ENCODE measurements around the gene LPP.

Gene LPP

DNA sequence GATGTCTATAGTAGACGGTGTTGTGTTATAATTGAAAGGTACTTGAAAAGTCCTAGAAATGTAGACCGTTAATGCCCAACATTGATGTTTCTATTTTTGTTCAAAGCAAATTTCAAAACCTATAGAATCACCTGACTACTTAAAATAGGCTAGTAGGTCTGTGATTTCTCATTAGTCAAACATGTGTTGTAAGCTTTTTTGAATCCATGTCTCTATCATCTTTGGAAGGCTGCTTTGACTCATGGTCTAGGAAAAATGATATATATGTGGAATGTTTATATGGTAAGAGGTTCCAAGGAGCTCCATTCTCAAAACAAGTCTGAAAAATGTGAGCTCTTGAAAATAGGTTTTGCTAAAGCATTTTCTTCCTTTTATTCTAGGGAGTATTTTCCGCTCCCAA lies 375.3 kb downstream of the LPP start:
- DNase-seq = no peak

DNA sequence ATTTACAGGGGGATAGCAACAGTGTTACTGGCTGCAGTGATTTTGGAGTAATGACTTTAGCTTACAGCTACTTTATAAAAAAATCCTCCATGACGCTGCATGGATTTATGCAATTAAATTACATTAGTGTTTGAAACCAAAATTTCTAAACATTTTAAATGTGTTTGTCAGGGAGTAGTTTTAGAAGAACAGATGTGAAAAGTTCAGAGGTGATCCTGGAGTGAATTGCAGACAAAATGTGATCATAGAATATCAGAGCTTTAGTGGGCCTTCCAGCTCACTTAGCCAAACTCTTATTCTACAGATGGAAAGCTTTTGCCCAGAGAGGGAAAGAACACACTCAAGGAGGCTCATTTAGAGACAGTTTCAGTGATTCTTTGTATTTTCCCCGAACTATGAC lies 376.3 kb downstream of the LPP start:
- DNase-seq = no peak

DNA sequence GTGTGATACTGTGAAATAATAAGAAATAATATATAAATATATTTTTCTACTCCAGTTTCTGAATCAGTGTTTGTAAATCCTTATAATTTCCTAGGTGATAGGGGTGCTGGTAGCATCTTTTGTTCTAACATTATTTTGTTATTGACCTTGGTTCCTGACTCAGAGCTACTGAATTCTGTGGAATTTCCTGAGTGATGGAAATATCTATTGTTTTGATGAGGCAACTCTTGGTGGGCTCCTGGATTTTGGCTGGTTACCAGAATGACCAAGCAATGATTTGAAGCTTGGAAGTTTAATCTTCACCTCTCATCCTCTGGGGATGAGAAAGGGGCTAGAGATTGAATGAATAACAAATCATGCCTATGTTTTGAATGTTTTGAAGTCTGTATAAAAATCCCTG lies 377.3 kb downstream of the LPP start:
- DNase-seq = no peak

- DNase-seq = no peak
Measured at GRCh38 chr3:188533172-188533571, 379.2 kb downstream of the LPP start.

- DNase-seq = no peak
Measured at GRCh38 chr3:188533612-188534357, 379.8 kb downstream of the LPP start.

GRCh38 chr3:188534633-188535032 lies 380.7 kb downstream of the LPP start:
- DNase-seq = no peak

DNA sequence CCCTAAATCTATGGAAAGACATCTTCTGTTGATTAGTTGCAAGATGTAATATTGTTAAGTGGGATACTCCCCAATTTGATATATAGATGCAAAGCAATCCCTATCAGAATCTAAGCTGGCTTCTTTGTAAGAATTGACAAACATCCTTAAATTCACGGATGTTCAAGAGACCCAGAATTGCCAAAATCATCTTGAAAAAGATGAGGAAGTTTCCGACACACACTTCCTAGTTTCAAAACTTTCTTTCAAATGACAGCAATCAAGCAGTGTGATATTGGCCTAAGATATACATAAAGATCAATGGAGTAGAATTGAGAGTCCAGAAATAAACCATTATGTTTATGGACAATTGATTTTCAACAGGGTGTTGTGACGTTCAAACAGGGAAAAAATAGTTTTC lies 383.6 kb downstream of the LPP start:
- DNase-seq = no peak

GRCh38 chr3:188539037-188539436 lies 385.1 kb downstream of the LPP start:
- no peak for DNase-seq

DNA sequence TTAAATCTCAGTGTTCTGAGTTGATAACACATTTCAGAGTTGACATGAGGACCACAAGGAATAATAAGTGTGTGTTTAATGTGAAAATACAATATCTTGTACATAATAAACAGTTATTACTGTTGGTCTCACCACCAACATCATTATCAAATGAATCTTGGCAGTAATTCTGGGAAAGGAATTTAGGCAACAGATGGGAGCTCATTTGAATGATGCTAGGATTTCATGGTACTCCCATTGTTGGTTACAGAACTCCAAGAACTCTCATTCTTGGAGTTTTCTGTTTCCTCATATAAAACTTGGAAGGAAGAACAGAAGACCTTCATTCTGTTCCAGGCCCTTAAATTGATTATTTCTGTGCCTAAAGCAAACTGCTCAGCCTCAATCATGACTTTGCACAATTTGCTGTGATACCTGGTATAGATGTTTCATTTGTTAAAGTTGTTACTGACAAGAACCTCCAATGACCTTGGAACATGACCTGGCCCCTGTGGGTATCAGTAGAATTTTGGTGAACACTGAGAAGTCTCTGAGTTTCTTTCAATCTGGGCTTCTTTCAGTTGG lies 385.8 kb downstream of the LPP start:
- no peak for DNase-seq

GRCh38 chr3:188542196-188542595 lies 388.2 kb downstream of the LPP start:
- no peak for DNase-seq

DNA sequence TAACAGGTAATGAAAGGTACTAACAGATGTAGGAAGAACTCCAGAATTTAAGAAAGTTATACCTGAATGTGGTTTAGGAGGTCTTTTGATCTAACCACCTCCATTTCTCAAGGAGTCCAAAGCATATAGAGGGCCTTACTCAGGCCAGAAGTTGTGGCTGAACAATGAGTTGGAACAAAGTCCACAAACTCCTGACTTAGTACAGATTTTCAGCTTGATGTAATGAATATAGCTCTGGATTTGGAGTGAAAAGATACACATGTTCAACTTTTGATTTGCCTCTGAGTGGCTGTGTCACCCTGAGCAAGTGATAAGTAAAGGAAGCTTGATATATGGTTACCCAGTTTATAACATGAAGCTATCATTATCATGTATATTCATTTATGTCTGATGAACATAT lies 390.1 kb downstream of the LPP start:
- DNase-seq = no peak

DNA sequence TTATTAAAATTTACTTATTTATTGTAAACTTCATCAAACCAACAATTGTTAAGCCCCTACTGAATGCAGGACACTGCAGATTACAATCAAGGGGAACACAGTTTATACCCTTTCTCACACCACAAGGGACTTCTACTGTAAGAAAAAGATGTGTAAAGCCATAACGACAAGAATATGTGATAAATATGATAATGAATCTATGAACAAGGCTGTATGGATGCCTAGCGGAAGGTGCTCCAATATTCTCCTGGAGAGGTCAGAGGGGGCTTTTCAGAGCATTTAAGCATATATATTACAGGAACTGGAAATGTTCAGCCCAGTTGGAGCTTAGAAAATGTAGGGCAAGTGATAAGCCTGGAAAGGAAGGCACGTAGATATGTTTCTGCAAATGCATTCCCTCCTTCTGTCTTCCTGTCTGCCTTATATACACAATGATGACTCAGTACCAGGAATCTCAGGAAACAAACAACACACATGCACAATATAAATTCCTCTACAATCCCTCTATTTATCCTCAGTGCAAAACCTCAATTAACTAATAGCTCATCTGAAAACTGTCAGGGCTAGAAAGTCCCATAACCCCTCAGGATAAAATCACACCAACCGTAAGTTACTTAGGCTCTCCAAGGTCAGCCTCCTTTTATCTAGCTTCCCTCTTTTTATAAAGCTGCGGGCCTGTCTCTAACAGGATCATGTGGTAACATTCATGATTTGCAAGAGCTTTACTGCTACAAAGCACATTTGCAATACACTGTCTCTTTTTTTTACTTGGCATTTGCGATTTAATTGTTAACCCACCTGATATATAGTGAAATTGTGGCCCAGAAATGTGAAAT lies 393.1 kb downstream of the LPP start:
- no peak for DNase-seq

DNA sequence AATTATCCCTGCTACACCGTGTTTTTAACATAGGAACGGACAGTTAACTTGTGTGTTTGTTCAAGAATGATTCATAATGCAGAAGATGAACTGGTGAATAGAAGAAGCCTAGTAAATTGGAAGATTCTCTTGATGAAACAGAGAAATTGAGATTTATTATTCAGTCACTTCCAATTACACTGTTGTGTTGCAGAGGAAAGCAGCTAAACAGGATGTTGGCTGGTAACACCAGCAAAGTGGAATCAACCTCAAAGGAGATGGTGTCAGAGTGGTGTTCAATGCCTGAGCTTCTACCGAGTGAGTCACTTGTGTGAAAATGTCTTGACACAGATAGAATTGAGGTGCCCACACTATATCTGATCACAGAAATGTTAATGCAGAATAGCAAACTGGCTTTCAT lies 399.6 kb downstream of the LPP start:
- DNase-seq = peak; percentile 11

GRCh38 chr3:188554404-188554803 lies 400.4 kb downstream of the LPP start:
- no peak for DNase-seq

GRCh38 chr3:188557235-188557634 lies 403.3 kb downstream of the LPP start:
- DNase-seq = no peak

GRCh38 chr3:188558343-188559071 lies 404.6 kb downstream of the LPP start:
- DNase-seq = no peak

- DNase-seq = no peak
Measured at GRCh38 chr3:188559072-188559429, 405.1 kb downstream of the LPP start.

GRCh38 chr3:188559856-188560255 lies 405.9 kb downstream of the LPP start:
- no peak for DNase-seq

DNA sequence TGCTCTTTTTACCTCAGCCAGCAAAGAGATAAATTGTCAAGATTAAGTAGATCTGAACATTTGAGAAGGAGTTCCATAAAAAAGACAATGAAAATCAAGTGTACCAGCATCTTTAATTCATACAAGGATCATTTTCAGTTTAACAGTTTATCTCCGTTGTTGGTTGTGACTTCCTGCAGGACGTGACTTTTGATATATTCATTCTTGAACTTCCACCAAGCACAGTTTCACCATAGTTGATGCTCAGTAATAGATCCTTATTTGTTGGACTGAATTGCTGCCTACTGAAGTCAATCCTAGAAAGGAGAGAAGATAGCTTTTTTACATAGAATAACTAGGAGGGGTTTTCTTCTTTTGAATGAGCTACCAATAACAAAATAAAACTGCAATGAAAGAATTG lies 408.2 kb downstream of the LPP start:
- DNase-seq = no peak

GRCh38 chr3:188567478-188568195 lies 413.7 kb downstream of the LPP start:
- no peak for DNase-seq

GRCh38 chr3:188568736-188569135 lies 414.8 kb downstream of the LPP start:
- no peak for DNase-seq

DNA sequence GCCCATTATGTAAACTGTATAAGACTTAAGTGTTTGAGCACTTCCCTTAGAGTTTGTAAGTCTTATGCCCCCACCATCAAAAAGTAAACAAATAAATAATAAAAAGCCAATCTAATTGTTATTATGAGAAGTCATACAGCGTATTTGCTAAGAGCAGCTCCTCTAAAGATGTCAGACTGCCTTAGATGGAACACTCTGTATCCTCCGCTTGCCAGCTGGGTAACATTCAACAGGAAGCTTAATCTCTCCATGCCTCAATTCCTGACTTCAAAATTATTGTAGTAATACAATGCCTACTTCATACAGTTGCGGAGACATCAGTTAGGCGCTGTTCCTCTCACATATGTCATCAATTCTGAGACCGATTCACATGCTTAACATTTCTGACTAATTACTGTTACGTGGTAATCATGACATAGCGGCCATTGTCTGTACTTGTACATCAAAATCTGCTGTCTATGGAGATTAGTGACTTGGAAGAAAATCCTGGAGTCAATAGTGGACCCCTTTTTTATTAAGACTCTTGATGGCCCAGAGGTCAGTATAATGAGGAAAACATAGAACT lies 417.7 kb downstream of the LPP start:
- DNase-seq = no peak

Measured in stimulated activated CD4-positive, alpha-beta T cell treated with anti-CD3 and anti-CD28 coated beads, Interleukin-15, amount 100 ng/mL, for 24 hours (primary cell).